ENCODE measurements around the gene EXTL2. TPM values are rescaled to one million over a fixed set of nuclear protein-coding genes. Genes with fewer than 3 reads are reported as not detected.
"Not testable (repeated sequence)": the region's sequence is repeated elsewhere in the genome, so short reads cannot be mapped to it uniquely, and the experiment has no call there.

The EXTL2 gene
- total and polyA plus RNA-seq, 4 donors, result 3.6 to 8.7 (median 7.6) TPM

DNA sequence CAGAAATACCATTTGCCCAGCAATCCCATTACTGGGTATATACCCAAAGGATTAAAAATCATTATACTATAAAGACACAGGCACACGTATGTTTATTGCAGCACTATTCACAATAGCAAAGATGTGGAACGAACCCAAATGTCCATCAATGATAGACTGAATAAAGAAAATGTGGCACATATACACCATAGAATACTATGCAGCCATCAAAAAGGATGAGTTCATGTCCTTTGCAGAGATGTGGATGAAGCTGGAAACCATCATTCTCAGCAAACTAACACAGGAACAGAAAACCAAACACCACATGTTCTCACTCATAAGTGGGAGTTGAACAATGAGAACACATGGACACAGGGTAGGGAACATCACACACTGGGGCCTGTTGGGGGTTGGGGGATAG is 69.0 kb downstream of the EXTL2 start:
- not testable (repeated sequence) for H3K9ac ChIP-seq (ENCODE audit: low read depth in 1 of 2, low read length in 2 of 2); H3K4me3 ChIP-seq (ENCODE audit: low read depth in 1 of 3, low read length in 3 of 3); H3K27ac ChIP-seq (ENCODE audit: low read depth in 1 of 2, low read length in 2 of 2); H3K36me3 ChIP-seq (ENCODE audit: control insufficient read depth in 4 of 4, insufficient read depth in 3 of 4, low read depth in 1 of 4, low read length in 3 of 4); H3K27me3 ChIP-seq (ENCODE audit: control insufficient read depth in 4 of 4, insufficient read depth in 4 of 4, low read length in 3 of 4); H3K9me3 ChIP-seq (ENCODE audit: control insufficient read depth in 4 of 4, low read length in 3 of 4); DNase-seq (ENCODE audit: low spot score); H3K4me1 ChIP-seq (ENCODE audit: control insufficient read depth in 4 of 4, insufficient read depth in 4 of 4, low read length in 3 of 4)
- WGBS, result 91% methylated on average over 2 of the region's 2 CpGs

Other genes with a start within 250 kb of the EXTL2 start
- gene VCAM1, start 175.1 kb downstream of the EXTL2 start, total RNA-seq, result 100 to 1,000 TPM in 1 of 2 donors, 10 to 100 TPM in 1; 30.7 to 159 TPM
- gene VCAM1, start 175.1 kb downstream of the EXTL2 start, polyA plus RNA-seq, result 10 to 100 TPM in 1 of 2 donors, 1 to 10 TPM in 1; 3.3 to 16.8 TPM
- gene SLC30A7, start 1.2 kb upstream of the EXTL2 start, total RNA-seq, result 10 to 100 TPM; 12.6 to 38.9 TPM
- gene SLC30A7, start 1.2 kb upstream of the EXTL2 start, polyA plus RNA-seq, result 1 to 10 TPM; 6.0 to 9.1 TPM
- gene DPH5, start 130.9 kb upstream of the EXTL2 start, total RNA-seq, result 10 to 100 TPM; 12.9 to 14.3 TPM
- gene DPH5, start 130.9 kb upstream of the EXTL2 start, polyA plus RNA-seq, result 10 to 100 TPM; 15.2 to 16.3 TPM

Measured in liver (tissue), 9 donors.